H54 (cell line): ENCODE data around the gene PRCP.
"Not testable (repeated sequence)": the region's sequence is repeated elsewhere in the genome, so short reads cannot be mapped to it uniquely, and the experiment has no call there.

Source experiments
- DNase-seq: peaks from one replicate; pipeline ENCODE4 v3.0.0; 2011; ENCODE audit warnings: low spot score, mixed read lengths; ENCODE audit not compliant: insufficient read length
- FAIRE-seq: peaks from 3 replicates; lab custom pipeline; 2011; peaks lifted over from hg19 to GRCh38; lab: Jason Lieb, UNC
- POLR2A ChIP-seq: IDR thresholded peaks from 2 replicates; pipeline ENCODE4 v1.6.1; 2011; ENCODE audit warnings: low read depth, mild to moderate bottlenecking, low read length

Gene PRCP

DNA sequence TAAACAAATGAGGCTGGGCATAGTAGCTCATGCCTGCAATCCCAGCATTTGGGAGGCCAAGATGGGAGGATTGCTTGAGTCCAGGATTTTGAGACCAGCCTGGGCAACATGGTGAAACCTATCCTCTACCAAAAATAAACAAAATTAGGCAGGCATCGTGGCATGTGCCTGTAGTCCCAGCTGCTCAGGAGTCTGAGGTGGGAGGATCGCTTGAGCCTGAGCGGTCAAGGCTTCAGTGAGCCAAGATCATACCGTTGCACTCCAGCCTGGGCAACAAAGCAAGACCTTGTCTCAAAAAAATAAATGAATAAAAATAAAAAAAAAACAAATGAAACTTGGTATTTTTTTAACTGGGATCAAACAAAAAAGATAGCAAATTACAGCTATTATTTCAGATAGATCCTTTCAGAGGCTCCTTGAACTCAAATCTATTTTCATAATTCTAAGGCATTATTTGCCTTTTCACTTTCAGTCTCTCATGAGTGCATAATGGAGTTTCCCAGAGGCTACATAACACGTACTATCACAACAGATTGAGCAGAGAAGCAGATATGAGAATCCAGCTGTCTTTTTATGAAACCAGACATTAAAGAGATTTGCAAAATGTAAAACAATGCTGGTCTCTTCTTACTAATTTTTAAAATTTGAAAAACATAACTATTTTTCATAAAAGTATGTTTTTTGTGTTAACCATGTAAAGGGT, 24.4 kb upstream of the PRCP start:
- FAIRE-seq (peak; percentile 79), DNase-seq (no peak)
- TF ChIP-seq POLR2A: no peak

DNA sequence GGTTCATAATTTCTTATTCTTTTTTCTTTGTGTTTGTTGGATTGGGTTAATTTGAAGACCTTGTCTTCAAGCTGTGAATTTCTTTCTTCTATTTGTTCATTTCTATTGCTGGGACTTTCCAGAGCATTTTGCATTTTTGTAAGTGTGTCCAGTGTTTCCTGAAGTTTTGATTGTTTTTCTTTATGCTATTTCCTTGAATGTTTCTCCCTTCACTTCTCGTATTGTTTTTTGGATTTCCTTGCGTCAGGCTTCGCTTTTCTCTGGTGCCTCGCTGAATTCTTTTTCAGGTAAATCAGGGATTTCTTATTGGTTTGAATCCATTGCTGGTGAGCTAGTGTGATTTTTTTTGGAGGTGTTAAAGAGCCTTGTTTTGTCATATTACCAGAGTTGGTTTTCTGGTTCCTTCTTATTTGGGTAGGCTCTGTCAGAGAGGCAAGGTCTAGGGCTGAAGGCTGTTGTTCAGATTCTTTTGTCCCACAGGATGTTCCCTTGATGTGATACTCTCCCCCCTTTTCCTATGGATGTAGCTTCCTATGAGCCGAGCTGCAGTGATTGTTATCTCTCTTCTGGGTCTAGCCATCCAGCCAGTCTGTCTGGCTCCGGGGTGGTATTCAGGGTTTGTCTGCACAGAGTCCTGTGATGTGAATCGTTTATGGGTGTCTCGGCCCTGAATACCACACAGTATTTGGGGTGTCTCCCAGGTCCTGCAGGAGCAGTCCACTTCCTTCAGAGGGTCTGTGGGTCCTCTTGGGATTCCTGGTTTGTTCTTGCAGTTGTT, 22.4 kb upstream of the PRCP start:
- FAIRE-seq: not testable (repeated sequence)

DNA sequence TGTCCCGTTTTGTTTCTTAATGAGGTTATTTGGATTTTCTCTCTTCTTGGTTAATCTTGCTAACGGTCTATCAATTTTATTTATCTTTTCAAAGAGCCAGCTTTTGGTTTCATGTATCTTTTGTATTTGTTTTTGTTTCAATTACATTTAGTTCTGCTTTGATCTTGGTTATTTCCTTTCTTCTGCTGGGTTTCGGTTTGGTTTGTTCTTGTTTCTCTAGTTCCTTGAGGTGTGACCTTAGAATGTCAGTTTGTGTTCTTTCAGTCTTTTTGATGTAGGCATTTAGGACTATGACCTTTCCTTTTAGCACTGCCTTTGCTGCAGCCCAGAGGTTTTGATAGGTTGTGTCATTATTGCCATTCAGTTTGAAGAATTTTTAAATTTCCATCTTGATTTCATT, 20.0 kb upstream of the PRCP start:
- not testable (repeated sequence) for DNase-seq, FAIRE-seq

More for the DNA sequence above, 22.4 kb upstream of the PRCP start:
- DNase-seq: not testable (repeated sequence)

DNA sequence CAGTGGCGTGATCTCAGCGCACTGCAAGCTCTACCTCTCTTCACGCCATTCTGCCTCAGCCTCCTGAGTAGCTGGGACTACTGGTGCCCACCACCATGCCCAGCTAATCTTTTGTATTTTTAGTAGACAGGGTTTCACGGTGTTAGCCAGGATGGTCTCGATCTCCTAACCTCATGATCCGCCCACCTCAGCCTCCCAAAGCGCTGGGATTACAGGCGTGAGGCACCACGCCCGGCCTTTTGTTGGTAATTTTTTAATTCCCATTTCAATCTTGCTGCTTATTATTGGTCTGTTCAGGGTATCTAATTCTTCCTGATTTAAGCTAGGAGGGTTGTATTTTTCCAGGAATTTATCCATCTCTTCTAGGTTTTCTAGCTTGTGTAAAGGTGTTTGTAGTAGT, 19.6 kb upstream of the PRCP start:
- FAIRE-seq, DNase-seq: not testable (repeated sequence)

DNA sequence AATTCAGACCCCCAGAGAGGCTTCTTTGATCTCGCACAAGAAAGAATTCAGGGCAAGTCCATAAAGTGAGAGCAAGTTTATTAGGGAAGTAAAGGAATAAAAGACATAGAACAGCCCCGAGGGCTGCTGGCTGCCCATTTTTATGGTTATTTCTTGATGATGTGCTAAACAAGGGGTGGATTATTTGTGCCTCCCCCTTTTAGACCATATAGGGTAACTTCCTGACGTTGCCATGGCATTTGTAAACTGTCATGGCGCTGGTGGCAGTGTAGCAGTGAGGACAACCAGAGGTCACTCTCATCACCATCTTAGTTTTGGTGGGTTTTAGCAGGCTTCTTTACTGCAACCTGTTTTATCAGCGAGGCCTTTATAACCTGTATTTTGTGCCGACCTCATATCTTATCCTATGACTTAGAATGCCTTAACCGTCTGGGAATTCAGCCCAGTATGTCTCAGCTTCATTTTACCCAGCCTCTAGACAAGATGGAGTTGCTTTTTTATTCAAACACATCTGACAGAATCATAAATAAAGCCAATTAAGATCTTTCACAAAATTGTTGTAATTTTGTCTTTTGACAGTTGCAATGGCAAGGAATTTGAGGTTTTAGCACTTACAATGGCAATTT, 8.9 kb upstream of the PRCP start:
- FAIRE-seq (no peak), DNase-seq (no peak)
- no peak for TF ChIP-seq POLR2A

DNA sequence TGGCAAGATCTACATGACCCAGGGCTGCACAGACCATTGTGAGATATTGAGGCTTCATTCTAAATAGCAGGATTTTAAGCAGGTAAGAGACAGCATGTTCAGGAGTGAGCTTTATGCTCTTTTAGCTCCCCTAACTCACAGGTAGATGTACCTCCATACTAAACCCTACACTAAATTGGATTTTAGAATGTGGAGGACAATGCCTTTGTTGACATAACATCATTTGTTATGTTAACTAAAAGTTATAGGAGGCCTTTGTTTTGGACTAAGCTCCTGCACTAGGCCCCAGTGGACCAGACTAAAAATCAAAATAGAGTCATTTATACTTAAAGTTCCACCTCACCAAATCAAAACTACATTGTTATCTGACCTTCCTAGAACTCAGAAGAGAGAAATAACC, 8.1 kb upstream of the PRCP start:
- no peak for TF ChIP-seq POLR2A
- FAIRE-seq (peak; percentile 45), DNase-seq (no peak)

DNA sequence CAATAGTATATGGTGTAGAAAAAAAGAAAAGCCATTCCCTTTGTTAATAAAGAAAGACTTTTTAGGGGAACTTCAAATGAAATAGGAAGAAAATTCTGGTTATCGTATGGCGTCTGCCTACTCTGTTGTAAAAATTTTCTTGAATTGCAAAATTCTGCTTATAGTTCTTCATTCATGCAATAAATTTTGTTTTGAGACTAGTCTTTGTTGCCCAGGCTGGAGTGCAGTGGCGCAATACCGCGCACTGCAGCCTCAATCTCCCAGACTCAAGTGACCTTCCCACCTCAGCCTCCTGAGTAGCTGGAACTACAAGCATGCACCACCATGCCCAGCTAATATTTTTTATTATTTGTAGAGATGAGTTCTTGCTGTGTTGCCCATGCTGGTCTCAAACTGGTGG, 7.1 kb upstream of the PRCP start:
- FAIRE-seq: no peak
- no peak for TF ChIP-seq POLR2A
- DNase-seq: no peak

DNA sequence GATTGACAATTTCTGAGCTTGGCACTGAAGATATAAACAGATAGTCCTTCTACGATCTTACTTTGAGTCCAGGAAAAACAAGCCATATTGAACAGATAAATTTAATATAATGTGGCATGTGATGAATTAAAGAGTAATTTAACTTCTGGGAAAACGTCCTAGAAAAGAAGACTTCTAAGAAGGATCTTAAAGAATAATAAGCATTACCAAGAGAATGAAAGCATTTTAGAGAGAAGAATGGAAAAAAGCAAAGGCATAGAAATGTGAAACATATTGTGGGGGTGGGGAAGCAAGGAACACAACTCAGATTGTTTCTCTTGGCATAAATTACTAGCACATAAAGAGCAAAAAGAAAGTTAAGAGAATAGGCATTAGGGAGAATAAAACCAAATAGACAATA, 6.7 kb upstream of the PRCP start:
- no peak for TF ChIP-seq POLR2A
- peak; percentile 79 for FAIRE-seq
- DNase-seq: no peak

DNA sequence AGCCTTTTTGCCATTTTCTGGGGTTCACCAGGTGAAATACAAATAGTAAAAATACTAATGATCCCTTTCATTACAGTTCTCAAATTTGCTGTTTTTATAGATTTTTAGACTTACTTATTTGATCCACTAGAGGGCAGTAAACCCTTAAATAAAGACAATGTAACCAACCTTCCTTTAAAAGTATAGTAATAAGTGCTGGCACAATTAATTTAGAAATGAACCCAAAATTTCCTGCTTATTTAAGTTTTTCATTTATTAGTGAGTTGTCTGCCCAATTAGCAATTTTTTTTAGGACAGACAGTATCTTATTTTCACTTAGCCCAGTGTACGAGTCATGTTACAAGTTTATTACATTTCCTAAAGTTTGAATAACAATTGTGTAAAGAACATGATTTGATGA, 6.0 kb upstream of the PRCP start:
- DNase-seq (no peak), FAIRE-seq (peak; percentile 75)
- TF ChIP-seq POLR2A: no peak

DNA sequence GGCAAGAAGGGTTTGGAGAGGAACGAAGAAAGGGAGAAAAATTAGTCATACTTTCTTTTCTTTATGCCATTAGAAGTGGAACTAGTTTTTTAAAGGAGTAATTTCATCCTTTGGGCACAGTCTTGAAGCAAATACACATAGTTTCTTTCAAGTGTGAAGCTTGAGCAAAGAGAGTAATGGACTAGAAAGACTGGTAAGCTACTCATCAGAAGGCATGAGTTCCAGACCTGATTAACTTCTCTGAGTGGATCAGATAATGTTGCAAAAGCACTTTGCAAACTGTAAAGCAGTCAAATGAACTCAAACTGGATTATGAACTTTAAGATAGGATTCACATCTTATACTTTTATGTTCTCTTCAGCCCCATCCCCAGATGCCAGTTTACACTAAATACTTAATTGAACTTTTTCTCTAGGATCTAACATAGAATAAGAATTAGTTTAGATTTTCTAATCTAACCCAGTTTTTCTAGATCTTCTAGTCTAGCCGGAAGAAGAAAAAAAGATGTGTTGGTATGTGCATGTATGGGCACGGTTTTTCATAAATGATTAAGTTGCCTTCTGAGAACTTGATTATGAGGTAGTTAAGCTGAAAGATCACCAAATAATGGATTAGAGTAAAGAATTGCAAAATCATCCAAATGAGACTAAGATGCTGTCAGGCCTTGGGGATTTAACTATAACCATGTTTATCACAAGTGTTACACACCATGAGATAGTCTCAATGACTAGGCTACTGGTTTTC, 3.8 kb upstream of the PRCP start:
- no peak for DNase-seq
- no peak for TF ChIP-seq POLR2A
- FAIRE-seq: no peak

DNA sequence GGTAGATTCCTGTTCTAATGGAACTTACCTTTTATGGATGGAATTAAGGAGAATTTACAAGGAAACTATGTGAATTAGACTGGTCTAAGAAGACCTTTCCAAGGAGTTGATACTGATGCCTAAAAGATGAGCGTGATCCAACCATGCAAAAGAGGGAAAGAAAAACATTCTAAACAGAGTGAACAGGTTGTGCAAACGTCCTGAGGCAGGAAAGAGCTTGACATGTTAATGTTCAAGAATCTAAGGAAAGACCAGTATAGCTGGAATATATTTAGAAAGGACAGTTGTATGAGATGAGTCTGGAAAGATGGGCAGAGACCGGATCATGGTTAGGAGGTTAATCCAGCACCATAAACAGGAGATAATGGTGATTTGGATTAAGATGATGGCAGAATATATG, 2.6 kb upstream of the PRCP start:
- DNase-seq (no peak), FAIRE-seq (no peak)
- TF ChIP-seq POLR2A: no peak

DNA sequence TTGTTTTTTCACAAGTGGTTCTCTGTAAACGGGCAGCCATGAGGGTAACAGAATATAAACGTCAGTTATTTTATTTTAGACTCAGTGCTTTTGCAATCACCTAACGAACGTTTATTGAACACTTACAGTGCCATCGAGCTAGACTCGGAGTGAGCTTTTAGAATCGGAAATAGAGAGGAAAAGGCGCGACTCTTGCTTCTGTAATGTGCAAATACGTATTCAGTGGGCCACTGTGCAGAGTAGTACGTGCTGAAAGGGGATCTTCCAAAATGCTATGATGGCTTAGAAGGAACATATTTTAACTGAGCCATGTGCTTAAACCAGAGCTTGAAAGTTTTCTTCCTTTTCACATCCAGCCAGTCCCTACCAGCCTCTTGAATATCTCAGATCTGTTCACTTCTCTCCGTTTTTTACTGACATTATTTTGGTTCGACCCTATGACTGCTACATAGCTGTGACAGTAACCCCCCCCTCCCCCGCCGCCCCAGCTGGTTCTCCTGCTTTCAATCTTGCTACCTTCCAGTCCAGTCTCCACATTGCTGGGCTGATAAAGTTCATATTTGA, 1.8 kb upstream of the PRCP start:
- DNase-seq (no peak), FAIRE-seq (no peak)
- TF ChIP-seq POLR2A: no peak

DNA sequence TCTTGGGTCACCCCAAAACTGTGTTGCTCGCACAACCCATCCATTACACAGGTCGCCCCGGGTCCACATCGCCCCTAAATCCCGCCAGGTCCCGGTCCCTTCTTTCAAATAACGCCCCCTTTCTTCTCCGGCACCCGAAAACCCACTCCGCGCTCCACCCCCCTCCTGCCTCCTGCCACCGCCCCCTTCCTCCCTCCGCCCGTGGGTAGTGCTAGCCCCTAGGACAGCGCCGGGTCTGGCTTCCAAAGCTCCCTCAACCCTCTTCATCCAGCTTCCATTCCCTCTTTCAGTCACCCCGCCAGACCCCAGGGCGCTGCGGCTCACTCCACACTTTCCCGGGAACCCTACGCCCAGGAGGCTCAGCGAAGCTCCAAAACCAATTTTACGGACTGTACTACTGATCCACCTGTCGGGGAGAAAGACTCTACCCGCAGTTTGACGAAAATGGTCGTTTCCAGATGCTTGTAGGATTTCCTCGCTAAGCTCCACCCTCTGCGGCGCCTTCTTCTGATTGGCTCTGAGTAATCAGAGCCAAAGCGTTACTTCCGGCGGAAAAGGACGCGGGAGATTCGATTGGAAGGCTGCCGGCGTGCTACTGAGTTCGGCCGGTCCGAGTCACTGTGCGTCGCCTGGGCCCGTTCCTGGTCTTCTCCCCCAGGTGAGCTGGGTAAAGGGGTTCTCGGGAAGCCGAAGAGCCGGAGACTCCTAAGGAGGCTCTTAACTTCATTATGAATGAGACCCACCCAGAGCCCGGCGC, 1.1 kb upstream of the PRCP start, which contains the start of gene DDIAS:
Gene DDIAS, plus strand, starts transcription at position 572 of the 757 bp plus-strand sequence. CDS start 13,003 bp downstream, outside the sequence.
- TF ChIP-seq POLR2A: peak; percentile 64
- peak; percentile 96 for FAIRE-seq
- peak; percentile 85 for DNase-seq
